Cortex of kidney (tissue), 1 donor: ENCODE results near the gene TMEM94.
"Not testable (repeated sequence)": the region's sequence is repeated elsewhere in the genome, so short reads cannot be mapped to it uniquely, and the experiment has no call there.

Experiments
- DNase-seq: peaks from one replicate; lab custom pipeline; 2025; lab: John Stamatoyannopoulos, UW

Gene TMEM94

GRCh38 chr17:75476752-75477489 lies 20.5 kb downstream of the TMEM94 start:
- DNase-seq = no peak

GRCh38 chr17:75477490-75477862 lies 21.0 kb downstream of the TMEM94 start:
- DNase-seq = not testable (repeated sequence)

GRCh38 chr17:75478508-75478907 lies 22.1 kb downstream of the TMEM94 start:
- no peak for DNase-seq

- DNase-seq = no peak
Measured at GRCh38 chr17:75480281-75480680, 23.8 kb downstream of the TMEM94 start.

GRCh38 chr17:75481194-75482068 lies 25.0 kb downstream of the TMEM94 start:
- no peak for DNase-seq

- DNase-seq = no peak
Measured at GRCh38 chr17:75482098-75482942, 25.9 kb downstream of the TMEM94 start.

GRCh38 chr17:75485688-75486087 lies 29.3 kb downstream of the TMEM94 start:
- no peak for DNase-seq

- DNase-seq = no peak
Measured at GRCh38 chr17:75486151-75486550, 29.7 kb downstream of the TMEM94 start.

- DNase-seq = no peak
Measured at GRCh38 chr17:75486951-75487350, 30.5 kb downstream of the TMEM94 start.

- DNase-seq = no peak
Measured at GRCh38 chr17:75487351-75488070, 31.1 kb downstream of the TMEM94 start.

GRCh38 chr17:75488693-75489510 lies 32.5 kb downstream of the TMEM94 start:
- no peak for DNase-seq

- DNase-seq = no peak
Measured at GRCh38 chr17:75489511-75489955, 33.1 kb downstream of the TMEM94 start.

GRCh38 chr17:75490173-75490743 lies 33.8 kb downstream of the TMEM94 start:
- no peak for DNase-seq

- DNase-seq = no peak
Measured at GRCh38 chr17:75490953-75491649, 34.7 kb downstream of the TMEM94 start.

GRCh38 chr17:75491680-75492079 lies 35.2 kb downstream of the TMEM94 start:
- no peak for DNase-seq

- DNase-seq = no peak
Measured at GRCh38 chr17:75492555-75493168, 36.2 kb downstream of the TMEM94 start.

GRCh38 chr17:75493476-75494129 lies 37.2 kb downstream of the TMEM94 start:
- DNase-seq = no peak

GRCh38 chr17:75494326-75494877 lies 38.0 kb downstream of the TMEM94 start:
- DNase-seq = no peak
